ENCODE results near the gene NAPG.
"Not testable (repeated sequence)": the region's sequence is repeated elsewhere in the genome, so short reads cannot be mapped to it uniquely, and the experiment has no call there.

Gene NAPG

GRCh38 chr18:10544093-10544748, 18.4 kb downstream of the NAPG start:
- no peak for DNase-seq (ENCODE audit: low read depth in 2 of 2, low spot score in 1 of 2)

- DNase-seq (ENCODE audit: low read depth in 2 of 2, low spot score in 1 of 2): no peak
These were observed 20.9 kb downstream of the NAPG start for GRCh38 chr18:10546557-10547300.

- no peak for DNase-seq (ENCODE audit: low read depth in 2 of 2, low spot score in 1 of 2)
These were observed 26.4 kb downstream of the NAPG start for GRCh38 chr18:10552226-10552625.

- not testable (repeated sequence) for DNase-seq (ENCODE audit: low read depth in 2 of 2, low spot score in 1 of 2)
These were observed 30.4 kb downstream of the NAPG start for GRCh38 chr18:10556251-10556650.

- DNase-seq (ENCODE audit: low read depth in 2 of 2, low spot score in 1 of 2): no peak
These were observed 31.4 kb downstream of the NAPG start for GRCh38 chr18:10557085-10557677.

GRCh38 chr18:10558243-10558966, 32.6 kb downstream of the NAPG start:
- no peak for DNase-seq (ENCODE audit: low read depth in 2 of 2, low spot score in 1 of 2)

- DNase-seq (ENCODE audit: low read depth in 2 of 2, low spot score in 1 of 2): no peak
These were observed 33.1 kb downstream of the NAPG start for GRCh38 chr18:10558967-10559298.

GRCh38 chr18:10559553-10560451, 34.0 kb downstream of the NAPG start:
- DNase-seq (ENCODE audit: low read depth in 2 of 2, low spot score in 1 of 2): no peak

- DNase-seq (ENCODE audit: low read depth in 2 of 2, low spot score in 1 of 2): peak in 1 of 2 donors; percentile 18
These were observed 34.7 kb downstream of the NAPG start for GRCh38 chr18:10560452-10561045.

- DNase-seq (ENCODE audit: low read depth in 2 of 2, low spot score in 1 of 2): no peak
These were observed 36.9 kb downstream of the NAPG start for GRCh38 chr18:10562773-10563160.

GRCh38 chr18:10563886-10564285, 38.1 kb downstream of the NAPG start:
- DNase-seq (ENCODE audit: low read depth in 2 of 2, low spot score in 1 of 2): no peak

GRCh38 chr18:10564975-10565773, 39.3 kb downstream of the NAPG start:
- DNase-seq (ENCODE audit: low read depth in 2 of 2, low spot score in 1 of 2): no peak

- DNase-seq (ENCODE audit: low read depth in 2 of 2, low spot score in 1 of 2): no peak
These were observed 40.0 kb downstream of the NAPG start for GRCh38 chr18:10565835-10566234.

- DNase-seq (ENCODE audit: low read depth in 2 of 2, low spot score in 1 of 2): no peak
These were observed 40.6 kb downstream of the NAPG start for GRCh38 chr18:10566390-10566789.

- not testable (repeated sequence) for DNase-seq (ENCODE audit: low read depth in 2 of 2, low spot score in 1 of 2)
These were observed 44.1 kb downstream of the NAPG start for GRCh38 chr18:10569941-10570340.

- DNase-seq (ENCODE audit: low read depth in 2 of 2, low spot score in 1 of 2): no peak
These were observed 44.8 kb downstream of the NAPG start for GRCh38 chr18:10570622-10571021.

- no peak for DNase-seq (ENCODE audit: low read depth in 2 of 2, low spot score in 1 of 2)
These were observed 45.7 kb downstream of the NAPG start for GRCh38 chr18:10571537-10571936.

- DNase-seq (ENCODE audit: low read depth in 2 of 2, low spot score in 1 of 2): not testable (repeated sequence)
These were observed 47.4 kb downstream of the NAPG start for GRCh38 chr18:10573261-10573660.

- not testable (repeated sequence) for DNase-seq (ENCODE audit: low read depth in 2 of 2, low spot score in 1 of 2)
These were observed 48.6 kb downstream of the NAPG start for GRCh38 chr18:10574412-10574811.
